ENCODE data around the gene NUP42. TPM values are rescaled to one million over a fixed set of nuclear protein-coding genes. Genes with fewer than 3 reads are reported as not detected.

The NUP42 gene
- total RNA-seq, 1 experiment from 2014 or later: 36.5 TPM

DNA sequence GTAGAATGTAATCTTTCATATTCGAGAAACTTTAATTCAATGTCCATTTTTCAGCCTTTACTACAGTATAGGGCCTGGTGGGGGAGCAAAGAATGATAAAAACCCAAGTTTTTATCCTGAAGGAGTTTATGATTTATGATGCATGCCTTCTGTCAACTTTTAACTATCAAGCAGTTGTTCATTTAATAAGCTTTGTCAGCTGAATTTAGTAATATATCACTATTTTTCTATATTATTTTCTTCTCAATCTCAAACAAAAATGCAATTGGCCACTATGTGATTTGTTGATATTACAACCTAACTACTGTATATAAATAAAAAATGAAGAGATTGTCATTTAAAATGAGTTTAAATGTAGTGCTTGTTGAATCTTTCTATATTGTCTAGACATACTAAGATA lies 2.4 kb downstream of the NUP42 start:
- no peak overlapping the region for H2BK15ac ChIP-seq (ENCODE audit: low read depth, low read length)
- DNase-seq: no peak
- H4K8ac ChIP-seq (replicated peaks; ENCODE audit: insufficient read length, low read depth, low read length): no peak overlapping the region
- peak overlapping the region; percentile 64 to 83; a peak in 4 of 5 replicates for H3K4me3 Mint-ChIP-seq
- peaks cover 14 to 48% (median 39%) of the 10 kb centered on the region in 3 experiments; a peak in 6 of 7 replicates for H3K36me3 Mint-ChIP-seq (ENCODE audit: insufficient read depth in 1 of 3, low read depth in 3 of 3)
- no peak overlapping the region for H2AFZ ChIP-seq (ENCODE audit: low read length)
- H2BK5ac ChIP-seq (ENCODE audit: insufficient read length, low read length): no peak overlapping the region
- no peak overlapping the region for H3K14ac ChIP-seq (ENCODE audit: insufficient read depth, low read length)
- H3K27me3 Mint-ChIP-seq (ENCODE audit: low read depth): no peaks in the 10 kb centered on the region
- peaks cover 7% of the 10 kb centered on the region; the same call in 1 of the 2 replicates for H3K79me2 ChIP-seq (ENCODE audit: insufficient read depth, low read length)
- H3K79me1 ChIP-seq (ENCODE audit: insufficient read depth, low read depth, low read length, poor library complexity, severe bottlenecking): peaks cover 3% of the 10 kb centered on the region
- no peak overlapping the region for H3K18ac ChIP-seq (ENCODE audit: insufficient read length, low read depth, low read length)
- H3K4me1 ChIP-seq (ENCODE audit: insufficient read depth, low read length): no peaks in the 10 kb centered on the region; the same call in 1 of the 2 replicates
- H3K4ac ChIP-seq (ENCODE audit: low read depth, low read length): no peak overlapping the region
- no peaks in the 10 kb centered on the region; a peak in 1 of 5 replicates for H3K9me3 Mint-ChIP-seq
- H3K23ac ChIP-seq (ENCODE audit: insufficient read length, low read depth, low read length): no peak overlapping the region
- no peak overlapping the region for H2AK5ac ChIP-seq (ENCODE audit: insufficient read length, low read length)
- no peak overlapping the region for H2BK20ac ChIP-seq (ENCODE audit: low read depth, low read length, poor library complexity, severe bottlenecking)
- H4K20me1 ChIP-seq (ENCODE audit: control insufficient read depth, insufficient read depth, insufficient read length): no peaks in the 10 kb centered on the region
- no peak overlapping the region for H4K91ac ChIP-seq (ENCODE audit: insufficient read length, low read depth, low read length)
- H3K4me2 ChIP-seq (ENCODE audit: insufficient read depth, insufficient read length, low read length): no peak overlapping the region
- H3K27ac Mint-ChIP-seq: no peak overlapping the region
- H3T11ph ChIP-seq (ENCODE audit: low read length): no peak overlapping the region
- no peak overlapping the region for H2BK12ac ChIP-seq (ENCODE audit: insufficient read length, low read depth, low read length)
- H3K9me3 ChIP-seq (ENCODE audit: control insufficient read depth, low read depth, low read length): no peaks in the 10 kb centered on the region
- H3K9ac ChIP-seq (ENCODE audit: extremely low read depth, insufficient read length, low read length): no peak overlapping the region
- H3K27me3 ChIP-seq (ENCODE audit: insufficient read depth, low read length): no peaks in the 10 kb centered on the region
- peaks cover 20 to 23% of the 10 kb centered on the region in 2 experiments for H3K4me1 Mint-ChIP-seq
- no peak overlapping the region for H4K5ac ChIP-seq (ENCODE audit: insufficient read length, low read depth, low read length)
- no peak overlapping the region for H3K27ac ChIP-seq (ENCODE audit: insufficient read length, low read depth, low read length)
- no CpG with 5 or more reads among the region's 1 CpG for WGBS (ENCODE audit: extremely low coverage, insufficient read length, low lambda C conversion rate)
- H3K23me2 ChIP-seq (ENCODE audit: insufficient read length, low read depth, low read length, poor library complexity, severe bottlenecking): no peaks in the 10 kb centered on the region
- H3K56ac ChIP-seq (ENCODE audit: insufficient read length, low read depth, low read length): no peak overlapping the region
- TF ChIP-seq, protein P1, sequence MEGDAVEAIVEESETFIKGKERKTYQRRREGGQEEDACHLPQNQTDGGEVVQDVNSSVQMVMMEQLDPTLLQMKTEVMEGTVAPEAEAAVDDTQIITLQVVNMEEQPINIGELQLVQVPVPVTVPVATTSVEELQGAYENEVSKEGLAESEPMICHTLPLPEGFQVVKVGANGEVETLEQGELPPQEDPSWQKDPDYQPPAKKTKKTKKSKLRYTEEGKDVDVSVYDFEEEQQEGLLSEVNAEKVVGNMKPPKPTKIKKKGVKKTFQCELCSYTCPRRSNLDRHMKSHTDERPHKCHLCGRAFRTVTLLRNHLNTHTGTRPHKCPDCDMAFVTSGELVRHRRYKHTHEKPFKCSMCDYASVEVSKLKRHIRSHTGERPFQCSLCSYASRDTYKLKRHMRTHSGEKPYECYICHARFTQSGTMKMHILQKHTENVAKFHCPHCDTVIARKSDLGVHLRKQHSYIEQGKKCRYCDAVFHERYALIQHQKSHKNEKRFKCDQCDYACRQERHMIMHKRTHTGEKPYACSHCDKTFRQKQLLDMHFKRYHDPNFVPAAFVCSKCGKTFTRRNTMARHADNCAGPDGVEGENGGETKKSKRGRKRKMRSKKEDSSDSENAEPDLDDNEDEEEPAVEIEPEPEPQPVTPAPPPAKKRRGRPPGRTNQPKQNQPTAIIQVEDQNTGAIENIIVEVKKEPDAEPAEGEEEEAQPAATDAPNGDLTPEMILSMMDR (conservative IDR thresholded peaks at IDR 0.05): no peak
- no peak overlapping the region for H2BK120ac ChIP-seq (ENCODE audit: low read depth, low read length, poor library complexity, severe bottlenecking)
